PC-3 (cell line): Measurements from ENCODE around the gene PRXL2B. TPM values are rescaled to one million over a fixed set of nuclear protein-coding genes. Genes with fewer than 3 reads are reported as not detected.
A peak's percentile ranks its signal among the peaks of the same experiment; 100 is the strongest.

ENCODE experiments used
- ATAC-seq: fragments of 200-7000 bp; cut with Tn5 transposase; 2 replicates; pipeline ENCODE4 v1.9.1; 2020; ENCODE audit warnings: mild to moderate bottlenecking, moderate library complexity
- BruUV-seq: library from RNA; stranded (reverse); fragments of 400-500 nt; replicated peaks from 2 replicates; lab custom pipeline; 2021; lab: Mats Ljungman, UMichigan
- CTCF ChIA-PET: fragments of 300-600 bp; sonication (Branson Sonifier 250); formaldehyde crosslinking; loops from one replicate; lab custom pipeline; 2022; ENCODE audit warnings: antibody characterized with exemption; lab: Charles Lee
- POLR2A ChIA-PET: fragments of 300-600 bp; sonication (Branson Sonifier 250); formaldehyde crosslinking; loops from one replicate; lab custom pipeline; 2022; ENCODE audit warnings: antibody characterized with exemption; ENCODE audit not compliant: unreplicated experiment; lab: Charles Lee
- DNase-seq: peaks from one replicate; pipeline ENCODE4 v3.0.0-alpha.2; 2015
- H2AFZ ChIP-seq: fragments of 300-600 bp; sonication (generic); 2 replicates; pipeline ENCODE4 v1.6.0; 2016; ENCODE audit warnings: antibody characterized with exemption, low read length
- H3F3A ChIP-seq: fragments of 300-600 bp; sonication (generic); one replicate; pipeline ENCODE4 v1.6.0; 2017; ENCODE audit warnings: antibody characterized with exemption, low read length, control low read depth, mild to moderate bottlenecking; ENCODE audit not compliant: unreplicated experiment
- H3K27ac ChIP-seq: fragments of 300-600 bp; sonication (generic); 2 replicates; pipeline ENCODE4 v1.5.1; 2016; ENCODE audit warnings: mild to moderate bottlenecking, low read length
- H3K27me3 ChIP-seq: fragments of 300-600 bp; sonication (generic); 2 replicates; pipeline ENCODE4 v1.6.1; 2016; ENCODE audit warnings: low read length, mixed read lengths
- H3K36me3 ChIP-seq: fragments of 300-600 bp; sonication (generic); 2 replicates; pipeline ENCODE4 v1.6.1; 2016; ENCODE audit warnings: low read depth, mixed run types, low read length, mixed read lengths
- H3K4me1 ChIP-seq: fragments of 300-600 bp; sonication (generic); 2 replicates; pipeline ENCODE4 v1.5.1; 2016; ENCODE audit warnings: low read length; ENCODE audit not compliant: insufficient read depth
- H3K4me2 ChIP-seq: fragments of 300-600 bp; sonication (generic); 2 replicates; pipeline ENCODE4 v1.6.0; 2016; ENCODE audit warnings: low read length
- H3K4me3 ChIP-seq: fragments of 300-600 bp; sonication (generic); 2 replicates; pipeline ENCODE4 v1.5.1; 2016; ENCODE audit warnings: mild to moderate bottlenecking, low read length, mixed read lengths
- H3K79me2 ChIP-seq: fragments of 300-600 bp; sonication (generic); 2 replicates; pipeline ENCODE4 v1.6.1; 2017; ENCODE audit warnings: low read length, mixed read lengths
- H3K9ac ChIP-seq: fragments of 300-600 bp; sonication (generic); 2 replicates; pipeline ENCODE4 v1.6.0; 2016; ENCODE audit warnings: mild to moderate bottlenecking, low read length
- H3K9me2 ChIP-seq: fragments of 300-600 bp; sonication (generic); replicated peaks from 2 replicates; pipeline ENCODE4 v1.6.1; 2016; ENCODE audit warnings: mixed run types, low read length, mixed read lengths
- H3K9me3 ChIP-seq: fragments of 300-600 bp; sonication (generic); 2 replicates; pipeline ENCODE4 v1.6.1; 2016; ENCODE audit warnings: low read length, mixed read lengths
- H4K20me1 ChIP-seq: fragments of 300-600 bp; sonication (generic); 2 replicates; pipeline ENCODE4 v1.6.1; 2016; ENCODE audit warnings: low read length, mixed read lengths
- CTCF ChIP-seq: fragments of 300-600 bp; sonication (generic); conservative IDR thresholded peaks from 2 replicates; pipeline ENCODE4 v1.5.1; 2017; ENCODE audit warnings: antibody characterized with exemption, low read depth, mild to moderate bottlenecking, low read length
- EZH2 ChIP-seq: fragments of 300-600 bp; sonication (generic); IDR thresholded peaks from one replicate; pipeline ENCODE4 v1.6.1; 2017; ENCODE audit warnings: antibody characterized with exemption, mild to moderate bottlenecking, low read length; ENCODE audit not compliant: unreplicated experiment
- EZH2phosphoT487 ChIP-seq: fragments of 300-600 bp; sonication (generic); IDR thresholded peaks from 2 replicates; pipeline ENCODE4 v1.6.1; 2018; ENCODE audit warnings: mild to moderate bottlenecking, antibody characterized with exemption, low read length, borderline replicate concordance
- intact Hi-C: fragments of 100-400 bp; cut with micrococcal nuclease; formaldehyde crosslinking; loops from 2 replicates; pipeline ENCODE4 v1.9.0; 2023
- total RNA-seq: library from RNA; depleted of rRNA; stranded (reverse); fragments of >200 nt; gene quantifications from 2 replicates; pipeline ENCODE4 v1.2.3, GENCODE V29; 2014

The PRXL2B gene
- total RNA-seq, 1 experiment from 2014 or later: 75.0 TPM

- Histone ChIP-seq H3K36me3 (no peaks in the 10 kb centered on the region; the same call in 1 of the 2 replicates), H3K9me2 (no peaks in the 10 kb centered on the region), H3K9me3 (no peaks in the 10 kb centered on the region), H3K4me1 (no peaks in the 10 kb centered on the region), H3K27me3 (no peaks in the 10 kb centered on the region), H3K4me3 (no peak overlapping the region), H3K27ac (no peak overlapping the region), H3F3A (no peaks in the 10 kb centered on the region), H3K4me2 (no peak overlapping the region), H2AFZ (no peak overlapping the region), H3K79me2 (no peaks in the 10 kb centered on the region), H4K20me1 (no peaks in the 10 kb centered on the region), H3K9ac (no peak overlapping the region)
- ChIA-PET CTCF (no interaction called here), POLR2A (no interaction called here)
- no peak for ATAC-seq
- TF ChIP-seq CTCF (no peak), EZH2phosphoT487 (no peak), EZH2 (no peak)
- intact Hi-C loops: no loop called here
- no TSS peak for BruUV-seq
- DNase-seq: peak; percentile 19
Measured at GRCh38 chr1:2594001-2594640, 7.5 kb downstream of the PRXL2B start.

- Histone ChIP-seq H3K4me3 (no peak overlapping the region), H3K9me2 (no peaks in the 10 kb centered on the region), H3K4me1 (no peaks in the 10 kb centered on the region), H3K4me2 (no peak overlapping the region), H3K9me3 (no peaks in the 10 kb centered on the region), H3K9ac (no peak overlapping the region), H3K27me3 (no peaks in the 10 kb centered on the region), H3K79me2 (no peaks in the 10 kb centered on the region), H4K20me1 (no peaks in the 10 kb centered on the region), H2AFZ (no peak overlapping the region), H3K27ac (no peak overlapping the region), H3K36me3 (no peaks in the 10 kb centered on the region), H3F3A (no peaks in the 10 kb centered on the region)
- intact Hi-C loops: no loop called here
- TF ChIP-seq EZH2 (no peak), CTCF (no peak), EZH2phosphoT487 (no peak)
- POLR2A ChIA-PET: no interaction called here
- ATAC-seq: no peak
- BruUV-seq: no TSS peak
- no peak for DNase-seq
- CTCF ChIA-PET: no interaction called here
Measured at GRCh38 chr1:2594641-2595131, 8.1 kb downstream of the PRXL2B start.

- no peaks in the 10 kb centered on the region for H4K20me1 ChIP-seq
- TF ChIP-seq EZH2phosphoT487 (no peak), CTCF (no peak), EZH2 (no peak)
- ChIA-PET CTCF (no interaction called here), POLR2A (no interaction called here)
- H3K9me3 ChIP-seq: no peaks in the 10 kb centered on the region
- intact Hi-C loops: no loop called here
- no peak for ATAC-seq
- H3K9ac ChIP-seq: no peak overlapping the region
- H3K79me2 ChIP-seq: no peaks in the 10 kb centered on the region
- no peak overlapping the region for H3K27ac ChIP-seq
- no peaks in the 10 kb centered on the region; the same call in 1 of the 2 replicates for H3K27me3 ChIP-seq
- H3K36me3 ChIP-seq: no peaks in the 10 kb centered on the region
- no peak overlapping the region for H2AFZ ChIP-seq
- H3K4me2 ChIP-seq: no peak overlapping the region
- H3K4me3 ChIP-seq: no peak overlapping the region
- H3K4me1 ChIP-seq: no peaks in the 10 kb centered on the region
- DNase-seq: no peak
- BruUV-seq: no TSS peak
- no peaks in the 10 kb centered on the region for H3K9me2 ChIP-seq
- no peaks in the 10 kb centered on the region for H3F3A ChIP-seq
Measured at GRCh38 chr1:2595261-2595811, 8.8 kb downstream of the PRXL2B start.
